ENCODE measurements around the gene PIK3C3.

DNA sequence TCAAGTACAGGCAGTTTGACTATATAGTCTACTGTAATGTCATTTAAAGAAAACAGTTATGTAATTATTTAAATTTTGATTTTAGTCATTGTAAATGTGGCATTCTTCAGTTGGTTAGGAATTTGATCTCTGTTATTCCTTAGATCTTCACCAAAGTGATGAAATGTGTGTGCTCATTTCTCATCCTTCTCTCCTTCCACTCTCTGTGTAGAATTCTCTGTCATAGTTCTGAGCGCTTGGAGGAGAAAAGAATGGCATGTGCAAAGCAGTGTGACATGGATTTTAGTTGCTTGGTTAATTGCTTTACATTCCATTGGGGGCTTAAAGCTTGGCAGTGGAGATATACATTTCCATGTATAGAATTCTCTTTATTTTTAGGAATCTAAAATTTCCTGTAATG, 14.8 kb downstream of the PIK3C3 start:
- TF ChIP-seq POLR2A (IDR thresholded peaks at IDR 0.05; ENCODE audit: low read length) (no peak), GATA1 (IDR thresholded peaks at IDR 0.05; ENCODE audit: low read depth, low read length) (no peak)

Data from erythroblast (primary cell).